ENCODE results near the gene CADM2.

Gene CADM2

DNA sequence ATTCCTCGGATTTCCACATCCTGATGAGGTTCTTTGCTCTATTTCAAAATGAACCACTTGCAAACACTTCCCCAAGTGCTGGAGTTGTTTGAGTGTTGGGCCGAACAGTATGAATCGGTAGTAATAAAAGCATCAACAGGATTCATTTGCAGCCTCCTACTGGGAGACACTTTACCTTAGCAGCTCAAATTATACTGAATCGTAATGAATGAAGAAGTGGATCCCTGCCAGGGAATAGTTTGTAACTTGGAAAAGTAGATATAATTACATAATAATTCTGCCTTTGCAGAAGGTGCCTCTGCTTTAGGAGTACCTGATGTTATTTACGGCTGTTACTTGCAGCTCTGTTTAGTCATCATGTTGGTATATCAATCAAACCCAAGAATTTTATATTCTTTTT is 669.1 kb downstream of the CADM2 start:
- H3K4me3 ChIP-seq (ENCODE audit: low read length), result no peak overlapping the region
- DNase-seq (ENCODE audit: low read depth), result no peak
- TF ChIP-seq, protein P1, sequence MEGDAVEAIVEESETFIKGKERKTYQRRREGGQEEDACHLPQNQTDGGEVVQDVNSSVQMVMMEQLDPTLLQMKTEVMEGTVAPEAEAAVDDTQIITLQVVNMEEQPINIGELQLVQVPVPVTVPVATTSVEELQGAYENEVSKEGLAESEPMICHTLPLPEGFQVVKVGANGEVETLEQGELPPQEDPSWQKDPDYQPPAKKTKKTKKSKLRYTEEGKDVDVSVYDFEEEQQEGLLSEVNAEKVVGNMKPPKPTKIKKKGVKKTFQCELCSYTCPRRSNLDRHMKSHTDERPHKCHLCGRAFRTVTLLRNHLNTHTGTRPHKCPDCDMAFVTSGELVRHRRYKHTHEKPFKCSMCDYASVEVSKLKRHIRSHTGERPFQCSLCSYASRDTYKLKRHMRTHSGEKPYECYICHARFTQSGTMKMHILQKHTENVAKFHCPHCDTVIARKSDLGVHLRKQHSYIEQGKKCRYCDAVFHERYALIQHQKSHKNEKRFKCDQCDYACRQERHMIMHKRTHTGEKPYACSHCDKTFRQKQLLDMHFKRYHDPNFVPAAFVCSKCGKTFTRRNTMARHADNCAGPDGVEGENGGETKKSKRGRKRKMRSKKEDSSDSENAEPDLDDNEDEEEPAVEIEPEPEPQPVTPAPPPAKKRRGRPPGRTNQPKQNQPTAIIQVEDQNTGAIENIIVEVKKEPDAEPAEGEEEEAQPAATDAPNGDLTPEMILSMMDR (IDR thresholded peaks at IDR 0.05; ENCODE audit: insufficient read depth, low read depth, low read length, missing control alignments), result no peak

DNA sequence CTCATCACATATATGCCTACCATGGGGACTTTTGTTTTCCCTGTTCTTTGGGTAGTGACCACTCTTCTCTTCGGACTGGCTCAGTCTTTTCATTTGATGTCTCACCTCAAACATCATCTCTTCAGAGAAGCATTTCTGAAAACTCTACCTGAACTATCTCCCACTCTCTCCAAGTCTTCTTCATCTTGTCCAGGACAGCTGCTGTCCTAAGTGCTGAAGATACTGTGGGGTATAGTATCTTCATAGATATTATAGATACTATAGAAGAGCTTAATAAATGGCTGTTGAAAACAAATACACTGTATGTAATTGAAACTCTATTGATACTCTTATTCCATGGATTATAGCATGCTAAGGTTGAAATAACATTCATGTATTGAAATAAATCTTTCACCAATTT is 672.3 kb downstream of the CADM2 start:
- H3K4me3 ChIP-seq (ENCODE audit: low read length), result no peak overlapping the region
- TF ChIP-seq, protein P1 (IDR thresholded peaks at IDR 0.05; ENCODE audit: insufficient read depth, low read depth, low read length, missing control alignments), result no peak
- peak; percentile 16 for DNase-seq (ENCODE audit: low read depth)

DNA sequence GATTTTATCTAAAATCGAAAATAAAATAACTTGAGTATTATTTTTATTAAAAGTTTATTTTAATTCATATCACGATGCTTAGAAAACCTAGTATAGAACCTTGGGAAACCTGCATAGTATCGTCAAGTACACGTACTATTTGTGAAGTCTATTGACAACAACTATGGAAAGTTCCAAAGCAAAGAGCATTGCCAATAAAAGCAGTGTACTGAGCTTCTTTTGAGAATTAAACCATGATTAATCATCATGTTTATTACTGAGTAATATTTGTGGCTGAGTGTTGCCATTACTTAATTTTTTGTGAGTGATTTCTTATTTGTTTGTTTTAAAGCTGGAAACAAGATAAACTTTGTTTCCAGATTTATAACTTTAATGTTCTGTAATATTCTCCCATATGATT is 674.1 kb downstream of the CADM2 start:
- TF ChIP-seq, protein P1 (IDR thresholded peaks at IDR 0.05; ENCODE audit: insufficient read depth, low read depth, low read length, missing control alignments), result no peak
- no peak for DNase-seq (ENCODE audit: low read depth)
- H3K4me3 ChIP-seq (ENCODE audit: low read length), result no peak overlapping the region

DNA sequence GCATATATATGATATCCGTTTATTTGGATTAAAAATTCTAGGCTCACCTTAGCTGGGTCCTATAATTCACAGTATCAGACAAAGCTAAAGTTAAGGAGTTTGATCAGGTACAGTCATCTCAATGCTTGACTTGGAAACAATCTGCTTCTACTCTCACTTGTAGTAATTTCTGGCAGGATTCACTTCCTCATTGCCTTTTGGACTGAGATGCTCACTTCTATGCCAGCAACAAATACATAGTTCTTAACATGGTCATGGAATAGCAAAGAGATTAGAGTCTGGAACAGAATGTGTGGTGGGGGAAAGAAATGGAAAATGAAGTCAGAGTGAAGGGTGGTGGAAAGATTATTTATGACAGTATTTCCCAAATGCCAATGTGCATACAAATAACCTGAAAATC is 693.6 kb downstream of the CADM2 start:
- TF ChIP-seq, protein P1 (IDR thresholded peaks at IDR 0.05; ENCODE audit: insufficient read depth, low read depth, low read length, missing control alignments), result no peak
- H3K4me3 ChIP-seq (ENCODE audit: low read length), result no peak overlapping the region
- DNase-seq (ENCODE audit: low read depth), result no peak

DNA sequence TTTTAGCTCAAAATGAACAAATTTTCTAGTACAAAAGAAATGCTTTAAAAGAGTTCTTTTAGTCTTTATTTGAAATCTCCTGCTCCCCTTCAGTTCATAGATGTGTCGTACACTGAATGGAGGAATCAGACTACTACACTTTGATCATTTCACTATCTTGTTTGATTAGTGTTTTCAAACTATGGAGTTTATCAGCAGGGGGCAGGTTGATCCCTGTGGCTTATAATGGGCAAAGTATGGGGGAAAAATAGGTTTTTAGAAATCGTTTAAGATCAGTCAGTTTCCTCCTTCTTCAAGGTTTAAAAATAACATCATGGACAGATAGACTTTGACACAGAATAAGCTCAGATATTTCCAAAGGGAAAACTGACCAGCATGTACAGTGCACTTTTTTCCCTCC is 701.7 kb downstream of the CADM2 start:
- no peak overlapping the region for H3K4me3 ChIP-seq (ENCODE audit: low read length)
- TF ChIP-seq, protein P1 (IDR thresholded peaks at IDR 0.05; ENCODE audit: insufficient read depth, low read depth, low read length, missing control alignments), result no peak
- DNase-seq (ENCODE audit: low read depth), result no peak

DNA sequence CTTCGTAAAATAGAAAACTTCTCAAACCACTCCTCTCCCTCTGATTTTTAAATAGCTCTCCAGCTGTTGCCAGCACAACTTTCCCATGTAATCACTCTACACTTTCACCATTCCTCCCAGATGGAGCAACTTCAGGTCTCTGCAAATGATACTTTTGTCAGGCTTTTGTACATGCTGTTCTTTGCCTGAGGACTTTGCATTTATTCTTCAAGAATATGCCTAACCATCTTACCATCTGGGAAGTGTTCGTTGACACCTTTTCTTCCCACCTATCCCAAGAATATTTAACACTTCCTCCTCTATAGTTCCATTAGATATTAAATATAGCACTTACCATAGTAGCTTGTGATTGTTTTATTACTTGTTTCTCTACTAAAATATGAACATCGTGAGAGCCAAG is 703.7 kb downstream of the CADM2 start:
- TF ChIP-seq, protein P1 (IDR thresholded peaks at IDR 0.05; ENCODE audit: insufficient read depth, low read depth, low read length, missing control alignments), result no peak
- DNase-seq (ENCODE audit: low read depth), result no peak
- no peak overlapping the region for H3K4me3 ChIP-seq (ENCODE audit: low read length)

DNA sequence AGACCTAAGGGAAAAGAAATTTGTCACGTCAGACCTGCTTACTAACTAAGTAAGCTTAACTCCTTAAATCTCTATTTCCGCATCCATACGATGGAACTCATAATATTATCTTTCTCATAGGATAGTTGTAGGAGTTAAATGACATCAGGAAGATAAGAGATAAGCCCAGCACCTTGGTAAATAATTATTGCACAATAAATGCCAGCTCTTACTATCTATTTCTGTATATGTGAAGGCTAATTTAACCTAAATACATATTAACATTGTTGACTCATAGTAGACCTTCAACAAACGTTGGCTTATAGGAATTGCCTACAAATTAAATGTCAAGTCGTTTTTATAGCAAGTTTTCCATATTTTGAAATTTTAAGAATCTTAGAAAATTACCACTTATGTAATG is 709.0 kb downstream of the CADM2 start:
- no peak for DNase-seq (ENCODE audit: low read depth)
- TF ChIP-seq, protein P1 (IDR thresholded peaks at IDR 0.05; ENCODE audit: insufficient read depth, low read depth, low read length, missing control alignments), result no peak
- no peak overlapping the region for H3K4me3 ChIP-seq (ENCODE audit: low read length)
